ENCODE results near the gene NID1. TPM values are rescaled to one million over a fixed set of nuclear protein-coding genes. Genes with fewer than 3 reads are reported as not detected.

NID1 gene
- polyA plus RNA-seq, 1 donor (not counting 4 experiments of a cell fraction or from before 2014, with no cell fraction given) = 1.8 TPM

- Histone ChIP-seq H3K4me2 (ENCODE audit: control insufficient read depth, extremely low read depth, insufficient read depth, low read depth, low read length) (no peak overlapping the region), H3K9me1 (ENCODE audit: control insufficient read depth, extremely low read depth, insufficient read depth, low read length) (no peaks in the 10 kb centered on the region), H4K20me1 (ENCODE audit: control insufficient read depth, extremely low read depth, insufficient read depth, low read length) (no peaks in the 10 kb centered on the region), H2AFZ (ENCODE audit: control insufficient read depth, low read length) (no peak overlapping the region), H3K9ac (ENCODE audit: control insufficient read depth, extremely low read depth, insufficient read depth, low read length) (no peak overlapping the region), H3K4me1 (ENCODE audit: control insufficient read depth, extremely low read depth, insufficient read depth, low read length) (peaks cover 2% of the 10 kb centered on the region), H3K4me3 (ENCODE audit: control insufficient read depth in 2 of 3, extremely low read depth in 1 of 3, insufficient read depth in 2 of 3, low read depth in 1 of 3, low read length in 3 of 3) (no peak overlapping the region), H3K79me2 (ENCODE audit: control insufficient read depth, insufficient read depth, low read length) (no peaks in the 10 kb centered on the region), H3K27ac (ENCODE audit: control insufficient read depth, insufficient read depth, low read length) (no peak overlapping the region), H3K9me3 (ENCODE audit: control insufficient read depth, low read depth, low read length) (no peaks in the 10 kb centered on the region), H3K27me3 (ENCODE audit: control insufficient read depth, extremely low read depth, insufficient read depth, low read length) (peaks cover 30% of the 10 kb centered on the region), H3K36me3 (ENCODE audit: control insufficient read depth in 2 of 2, extremely low read depth in 1 of 2, insufficient read depth in 2 of 2, low read length in 2 of 2) (no peaks in the 10 kb centered on the region)
- dilution Hi-C loops (cut with MboI; ENCODE audit: extremely low pct_ligation_motif_present, low sequenced_read_pairs) = no loop called here
- DNase-seq (ENCODE audit: low read depth, low spot score) (no peak), FAIRE-seq (no peak)
- TF ChIP-seq CTCF (optimal IDR thresholded peaks at IDR 0.05 in 1 of 3, IDR thresholded peaks at IDR 0.05 in 1 of 3, conservative IDR thresholded peaks at IDR 0.05 in 1 of 3; ENCODE audit: extremely low read depth in 1 of 3, insufficient read depth in 2 of 3, low read length in 3 of 3) (no peak), EZH2 (IDR thresholded peaks at IDR 0.05; ENCODE audit: low read length) (no peak)
These were observed 2.0 kb upstream of the NID1 start for GRCh38 chr1:236066828-236067386.

GRCh38 chr1:236066054-236066453, 1.2 kb upstream of the NID1 start:
- H3K9ac ChIP-seq (ENCODE audit: control insufficient read depth, extremely low read depth, insufficient read depth, low read length) = no peak overlapping the region
- H3K79me2 ChIP-seq (ENCODE audit: control insufficient read depth, insufficient read depth, low read length) = no peaks in the 10 kb centered on the region
- no peak overlapping the region for H3K4me3 ChIP-seq (ENCODE audit: control insufficient read depth in 2 of 3, extremely low read depth in 1 of 3, insufficient read depth in 2 of 3, low read depth in 1 of 3, low read length in 3 of 3)
- H4K20me1 ChIP-seq (ENCODE audit: control insufficient read depth, extremely low read depth, insufficient read depth, low read length) = no peaks in the 10 kb centered on the region
- no peaks in the 10 kb centered on the region for H3K36me3 ChIP-seq (ENCODE audit: control insufficient read depth in 2 of 2, extremely low read depth in 1 of 2, insufficient read depth in 2 of 2, low read length in 2 of 2)
- no peak overlapping the region for H2AFZ ChIP-seq (ENCODE audit: control insufficient read depth, low read length)
- H3K27me3 ChIP-seq (ENCODE audit: control insufficient read depth, extremely low read depth, insufficient read depth, low read length) = peaks cover 30% of the 10 kb centered on the region
- no peak overlapping the region for H3K4me2 ChIP-seq (ENCODE audit: control insufficient read depth, extremely low read depth, insufficient read depth, low read depth, low read length)
- H3K9me3 ChIP-seq (ENCODE audit: control insufficient read depth, low read depth, low read length) = no peaks in the 10 kb centered on the region
- TF ChIP-seq EZH2 (IDR thresholded peaks at IDR 0.05; ENCODE audit: low read length) (no peak), CTCF (optimal IDR thresholded peaks at IDR 0.05 in 1 of 3, IDR thresholded peaks at IDR 0.05 in 1 of 3, conservative IDR thresholded peaks at IDR 0.05 in 1 of 3; ENCODE audit: extremely low read depth in 1 of 3, insufficient read depth in 2 of 3, low read length in 3 of 3) (no peak)
- dilution Hi-C loops (cut with MboI; ENCODE audit: extremely low pct_ligation_motif_present, low sequenced_read_pairs) = no loop called here
- peaks cover 2% of the 10 kb centered on the region for H3K4me1 ChIP-seq (ENCODE audit: control insufficient read depth, extremely low read depth, insufficient read depth, low read length)
- no peak overlapping the region for H3K27ac ChIP-seq (ENCODE audit: control insufficient read depth, insufficient read depth, low read length)
- no peak for DNase-seq (ENCODE audit: low read depth, low spot score)
- H3K9me1 ChIP-seq (ENCODE audit: control insufficient read depth, extremely low read depth, insufficient read depth, low read length) = no peaks in the 10 kb centered on the region
- FAIRE-seq = no peak

Measured in keratinocyte (primary cell).